Mucosa of descending colon (tissue), 3 donors: ENCODE measurements around the gene DGLUCY. TPM values are rescaled to one million over a fixed set of nuclear protein-coding genes. Genes with fewer than 3 reads are reported as not detected.
"Not testable (repeated sequence)": the region's sequence is repeated elsewhere in the genome, so short reads cannot be mapped to it uniquely, and the experiment has no call there.

Source experiments
- ATAC-seq: fragments of 200-7000 bp; cut with Tn5 transposase; one replicate; pipeline ENCODE4 v1.9.1; 2020; ENCODE audit warnings: mild to moderate bottlenecking, moderate library complexity
- DNase-seq, 3 donors: peaks; one replicate each; pipeline ENCODE4 v3.0.0-alpha.2; 2020
- H3K36me3 ChIP-seq: fragments of 200-600 bp; one replicate; pipeline ENCODE4 v1.8.0; 2021; ENCODE audit warnings: low read depth, mild to moderate bottlenecking
- H3K4me1 ChIP-seq: fragments of 200-600 bp; one replicate; pipeline ENCODE4 v1.8.0; 2021; ENCODE audit warnings: low read depth, mild to moderate bottlenecking
- H3K4me3 ChIP-seq: fragments of 200-600 bp; one replicate; pipeline ENCODE4 v1.8.0; 2021; ENCODE audit warnings: mild to moderate bottlenecking
- H3K9me3 ChIP-seq: fragments of 200-600 bp; one replicate; pipeline ENCODE4 v1.8.0; 2021; ENCODE audit warnings: mild to moderate bottlenecking
- CTCF ChIP-seq: fragments of 200-600 bp; IDR thresholded peaks from one replicate; pipeline ENCODE4 v1.8.0; 2022; ENCODE audit warnings: antibody characterized with exemption, mild to moderate bottlenecking
- intact Hi-C, 2 donors: fragments of 100-400 bp; cut with DNase I in 1 of 2; cut with micrococcal nuclease in 1 of 2; formaldehyde crosslinking; loops; one replicate each; pipeline versions ENCODE4 v1.11.0 to v1.11.1; 2022; cut with DNase I, micrococcal nuclease
- total RNA-seq, 3 donors: library from RNA; stranded (reverse); fragmentation: NEBNext Ultra II Directional in 2 of 3; extraction: Animal tissue kit (Norgen Biotek cat#: 25700) in 2 of 3; gene quantifications; one replicate each; pipeline versions ENCODE4 v1.2.1 to v1.2.4, GENCODE V29; 2021 to 2023
- donor health status: DM: no; HTN: no; CAD: no; lungs with moderate emphysema.
- donor health status: DM: no; HTN: no; CAD: no.
- donor health status: DM: no; HTN: yes; CAD: no.

The DGLUCY gene
- total RNA-seq, 3 donors from 2014 or later: 94.0 to 149 (median 114) TPM

GRCh38 chr14:91075553-91075952, 38.3 kb upstream of the DGLUCY start:
- ATAC-seq (peak; percentile 87), DNase-seq (peak in 1 of 3 donors; percentile 53)
- H3K4me1 ChIP-seq: no peaks in the 10 kb centered on the region
- H3K4me3 ChIP-seq: no peak overlapping the region
- H3K36me3 ChIP-seq: no peaks in the 10 kb centered on the region
- no peak for TF ChIP-seq CTCF
- no peaks in the 10 kb centered on the region for H3K9me3 ChIP-seq
- intact Hi-C loops: no loop called here

GRCh38 chr14:91078095-91078737, 35.7 kb upstream of the DGLUCY start:
- no peak for DNase-seq
- no peaks in the 10 kb centered on the region for H3K36me3 ChIP-seq
- H3K4me3 ChIP-seq: no peak overlapping the region
- TF ChIP-seq CTCF: no peak
- H3K4me1 ChIP-seq: peaks cover 3% of the 10 kb centered on the region
- intact Hi-C loops: no loop called here
- no peaks in the 10 kb centered on the region for H3K9me3 ChIP-seq
- peak; percentile 42 for ATAC-seq

- no peak overlapping the region for H3K4me3 ChIP-seq
- no peak for TF ChIP-seq CTCF
- DNase-seq (no peak), ATAC-seq (no peak)
- no peaks in the 10 kb centered on the region for H3K36me3 ChIP-seq
- intact Hi-C loops: no loop called here
- no peaks in the 10 kb centered on the region for H3K9me3 ChIP-seq
- H3K4me1 ChIP-seq: peaks cover 3% of the 10 kb centered on the region
Observed at GRCh38 chr14:91080071-91080470, 33.8 kb upstream of the DGLUCY start.

DNA sequence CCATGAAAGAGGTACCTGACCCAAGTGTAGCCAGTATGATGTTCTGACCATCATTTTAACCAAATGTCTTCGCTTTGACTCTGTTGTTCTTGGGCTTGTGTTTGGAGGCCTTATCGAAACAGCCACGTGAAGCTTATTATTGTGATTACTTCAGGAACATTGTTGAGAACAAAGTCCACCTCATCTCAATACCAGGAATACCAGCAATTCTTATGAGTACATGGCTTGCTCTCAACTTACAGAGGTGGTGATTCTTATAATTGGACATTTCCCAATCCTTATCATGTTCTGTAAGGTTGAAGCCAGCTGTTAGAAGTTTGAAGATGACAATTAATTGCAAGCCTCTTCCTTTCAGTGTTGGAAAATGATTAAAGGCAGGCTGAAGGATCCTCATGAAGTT, 31.6 kb upstream of the DGLUCY start:
- H3K36me3 ChIP-seq: no peaks in the 10 kb centered on the region
- ATAC-seq: peak; percentile 79
- no peak for TF ChIP-seq CTCF
- DNase-seq: no peak
- no peak overlapping the region for H3K4me3 ChIP-seq
- intact Hi-C loops: no loop called here
- H3K4me1 ChIP-seq: peaks cover 3% of the 10 kb centered on the region
- H3K9me3 ChIP-seq: no peaks in the 10 kb centered on the region

- DNase-seq (no peak), ATAC-seq (no peak)
- intact Hi-C loops: no loop called here
- H3K4me1 ChIP-seq: peaks cover 3% of the 10 kb centered on the region
- no peaks in the 10 kb centered on the region for H3K36me3 ChIP-seq
- no peak overlapping the region for H3K4me3 ChIP-seq
- H3K9me3 ChIP-seq: no peaks in the 10 kb centered on the region
- no peak for TF ChIP-seq CTCF
Observed at GRCh38 chr14:91084516-91084915, 29.4 kb upstream of the DGLUCY start.

- H3K9me3 ChIP-seq, H3K4me1 ChIP-seq, intact Hi-C loops, H3K36me3 ChIP-seq, H3K4me3 ChIP-seq: not testable (repeated sequence)
- DNase-seq (peak in 1 of 3 donors; percentile 65), ATAC-seq (peak; percentile 34)
Observed at GRCh38 chr14:91087470-91087869, 26.4 kb upstream of the DGLUCY start.
